Keratinocyte (primary cell): ENCODE data around the gene PGAP6. TPM values are rescaled to one million over a fixed set of nuclear protein-coding genes. Genes with fewer than 3 reads are reported as not detected.

Source experiments
- DNase-seq: peaks from one replicate; pipeline ENCODE4 v3.0.0-alpha.2; 2011; ENCODE audit warnings: low read depth, missing footprints, low spot score
- FAIRE-seq: peaks from 2 replicates; lab custom pipeline; 2011; peaks lifted over from hg19 to GRCh38; lab: Jason Lieb, UNC
- H2AFZ ChIP-seq: 2 replicates; pipeline ENCODE4 v1.6.0; 2012; ENCODE audit warnings: low read length, control low read depth, inconsistent platforms; ENCODE audit not compliant: control insufficient read depth
- H3K27ac ChIP-seq: 2 replicates; pipeline ENCODE4 v1.5.1; 2011; ENCODE audit warnings: low read length; ENCODE audit not compliant: control insufficient read depth, insufficient read depth
- H3K27me3 ChIP-seq: 3 replicates; pipeline ENCODE4 v1.6.0; 2011; ENCODE audit warnings: low read length; ENCODE audit not compliant: control insufficient read depth, insufficient read depth; ENCODE audit errors: extremely low read depth
- H3K36me3 ChIP-seq, 2 experiments: 2 replicates in 1 of 2; 3 replicates in 1 of 2; pipeline ENCODE4 v1.5.1; 2011; ENCODE audit warnings: low read length in 2 of 2, mild to moderate bottlenecking in 1 of 2; ENCODE audit not compliant: control insufficient read depth in 2 of 2, insufficient read depth in 2 of 2; ENCODE audit errors: extremely low read depth in 1 of 2
- H3K4me1 ChIP-seq: 3 replicates; pipeline ENCODE4 v1.5.1; 2011; ENCODE audit warnings: low read length; ENCODE audit not compliant: control insufficient read depth, insufficient read depth; ENCODE audit errors: extremely low read depth
- H3K4me2 ChIP-seq: 3 replicates; pipeline ENCODE4 v1.6.0; 2011; ENCODE audit warnings: low read depth, low read length; ENCODE audit not compliant: control insufficient read depth, insufficient read depth; ENCODE audit errors: extremely low read depth
- H3K4me3 ChIP-seq, 3 experiments: fragments of 200-600 bp in 1 of 3; sonication (generic) in 1 of 3; 2 replicates in 2 of 3; 3 replicates in 1 of 3; pipeline ENCODE4 v1.5.1; 2011 to 2016; ENCODE audit warnings: low read length in 3 of 3, mild to moderate bottlenecking in 3 of 3, control low read depth in 2 of 3, inconsistent platforms in 1 of 3, low read depth in 1 of 3, mixed read lengths in 1 of 3, mixed run types in 1 of 3, moderate library complexity in 1 of 3; ENCODE audit not compliant: control insufficient read depth in 2 of 3, insufficient read depth in 2 of 3; ENCODE audit errors: extremely low read depth in 1 of 3
- H3K79me2 ChIP-seq: 2 replicates; pipeline ENCODE4 v1.6.0; 2012; ENCODE audit warnings: low read length; ENCODE audit not compliant: control insufficient read depth, insufficient read depth
- H3K9ac ChIP-seq: 3 replicates; pipeline ENCODE4 v1.6.0; 2011; ENCODE audit warnings: low read length; ENCODE audit not compliant: control insufficient read depth, insufficient read depth; ENCODE audit errors: extremely low read depth
- H3K9me1 ChIP-seq: 3 replicates; pipeline ENCODE4 v1.6.0; 2011; ENCODE audit warnings: low read length; ENCODE audit not compliant: control insufficient read depth, insufficient read depth; ENCODE audit errors: extremely low read depth
- H3K9me3 ChIP-seq: 2 replicates; pipeline ENCODE4 v1.5.1; 2012; ENCODE audit warnings: low read depth, low read length; ENCODE audit not compliant: control insufficient read depth
- H4K20me1 ChIP-seq: 3 replicates; pipeline ENCODE4 v1.6.0; 2011; ENCODE audit warnings: low read length; ENCODE audit not compliant: control insufficient read depth, insufficient read depth; ENCODE audit errors: extremely low read depth
- EZH2 ChIP-seq: IDR thresholded peaks from one replicate; pipeline ENCODE4 v1.6.1; 2012; ENCODE audit warnings: inconsistent platforms, mild to moderate bottlenecking, low read length, moderate library complexity
- dilution Hi-C: fragments of 300-500 bp; cut with MboI; formaldehyde crosslinking; loops from one replicate; pipeline ENCODE4 v1.7.0; 2020; ENCODE audit warnings: low sequenced_read_pairs; ENCODE audit not compliant: extremely low pct_ligation_motif_present
- polyA plus RNA-seq, 5 experiments: library from polyadenylated mRNA; depleted of rRNA in 3 of 5; stranded (reverse) in 3 of 5; stranded (forward) in 1 of 5; unstranded in 1 of 5; fragments of >200 nt; gene quantifications; 1 replicate in 1 of 5; 2 replicates in 3 of 5; 3 replicates in 1 of 5; pipeline versions ENCODE4 v1.2.1 to v1.2.3, GENCODE V29; 2011 to 2012; ENCODE audit warnings: missing spikeins in 2 of 5, low read depth in 1 of 5, low replicate concordance in 1 of 5
- TF ChIP-seq, protein P1 (sequence below), 3 experiments: IDR thresholded peaks in 1 of 3; conservative IDR thresholded peaks in 1 of 3; optimal IDR thresholded peaks in 1 of 3; 2 replicates in 2 of 3; 3 replicates in 1 of 3; pipeline versions ENCODE3 to v1.5.1; 2011; ENCODE audit warnings: low read length in 3 of 3, mild to moderate bottlenecking in 3 of 3, moderate library complexity in 2 of 3, control low read depth in 1 of 3, inconsistent platforms in 1 of 3; ENCODE audit not compliant: insufficient read depth in 2 of 3; ENCODE audit errors: extremely low read depth in 1 of 3

Gene PGAP6
- polyA plus RNA-seq, 1 donor (not counting 4 experiments of a cell fraction or from before 2014, with no cell fraction given): 25.5 TPM

GRCh38 chr16:381012-381788 lies 578 bp downstream of the PGAP6 start:
- H3K9me3 ChIP-seq: no peaks in the 10 kb centered on the region
- no peak for FAIRE-seq
- no peak for DNase-seq
- H3K4me2 ChIP-seq: peak overlapping the region; percentile 80
- peak overlapping the region; percentile 73 to 82 (median 81) for H3K4me3 ChIP-seq
- H3K79me2 ChIP-seq: peaks cover 9% of the 10 kb centered on the region
- H3K36me3 ChIP-seq: peaks cover 0 to 7% of the 10 kb centered on the region in 2 experiments
- no peaks in the 10 kb centered on the region for H3K27me3 ChIP-seq
- no peaks in the 10 kb centered on the region for H3K9me1 ChIP-seq
- dilution Hi-C loops: no loop called here
- peak overlapping the region; percentile 33 for H2AFZ ChIP-seq
- no peak overlapping the region for H3K27ac ChIP-seq
- no peaks in the 10 kb centered on the region for H4K20me1 ChIP-seq
- no peak for TF ChIP-seq EZH2
- TF ChIP-seq, protein P1, sequence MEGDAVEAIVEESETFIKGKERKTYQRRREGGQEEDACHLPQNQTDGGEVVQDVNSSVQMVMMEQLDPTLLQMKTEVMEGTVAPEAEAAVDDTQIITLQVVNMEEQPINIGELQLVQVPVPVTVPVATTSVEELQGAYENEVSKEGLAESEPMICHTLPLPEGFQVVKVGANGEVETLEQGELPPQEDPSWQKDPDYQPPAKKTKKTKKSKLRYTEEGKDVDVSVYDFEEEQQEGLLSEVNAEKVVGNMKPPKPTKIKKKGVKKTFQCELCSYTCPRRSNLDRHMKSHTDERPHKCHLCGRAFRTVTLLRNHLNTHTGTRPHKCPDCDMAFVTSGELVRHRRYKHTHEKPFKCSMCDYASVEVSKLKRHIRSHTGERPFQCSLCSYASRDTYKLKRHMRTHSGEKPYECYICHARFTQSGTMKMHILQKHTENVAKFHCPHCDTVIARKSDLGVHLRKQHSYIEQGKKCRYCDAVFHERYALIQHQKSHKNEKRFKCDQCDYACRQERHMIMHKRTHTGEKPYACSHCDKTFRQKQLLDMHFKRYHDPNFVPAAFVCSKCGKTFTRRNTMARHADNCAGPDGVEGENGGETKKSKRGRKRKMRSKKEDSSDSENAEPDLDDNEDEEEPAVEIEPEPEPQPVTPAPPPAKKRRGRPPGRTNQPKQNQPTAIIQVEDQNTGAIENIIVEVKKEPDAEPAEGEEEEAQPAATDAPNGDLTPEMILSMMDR (optimal IDR thresholded peaks at IDR 0.05 in 1 of 3, IDR thresholded peaks at IDR 0.05 in 1 of 3, conservative IDR thresholded peaks at IDR 0.05 in 1 of 3; ENCODE audit: extremely low read depth in 1 of 3, insufficient read depth in 2 of 3, low read length in 3 of 3): no peak
- H3K4me1 ChIP-seq: peaks cover 16% of the 10 kb centered on the region
- peak overlapping the region; percentile 67 for H3K9ac ChIP-seq

DNA sequence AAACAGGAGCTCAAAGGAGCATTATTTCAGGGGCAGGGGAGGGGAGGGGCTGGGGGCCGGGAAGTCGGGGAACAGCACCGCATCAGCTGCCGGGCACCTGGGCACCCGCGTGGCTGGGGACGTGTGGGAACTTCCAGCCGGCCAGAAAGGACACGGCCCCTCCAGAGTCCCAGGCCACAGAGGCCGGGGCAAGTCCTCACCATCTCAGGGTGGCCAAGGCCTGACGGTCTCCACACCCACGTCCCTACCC lies 1.1 kb downstream of the PGAP6 start:
- H3K79me2 ChIP-seq: peaks cover 9% of the 10 kb centered on the region
- H3K9me1 ChIP-seq: no peaks in the 10 kb centered on the region
- no peak for TF ChIP-seq EZH2
- H4K20me1 ChIP-seq: no peaks in the 10 kb centered on the region
- FAIRE-seq: no peak
- H3K27me3 ChIP-seq: no peaks in the 10 kb centered on the region
- H3K9ac ChIP-seq: peak overlapping the region; percentile 67
- peak overlapping the region; percentile 33 for H2AFZ ChIP-seq
- no peak overlapping the region for H3K27ac ChIP-seq
- peak overlapping the region; percentile 73 to 82 (median 81) for H3K4me3 ChIP-seq
- no peaks in the 10 kb centered on the region for H3K9me3 ChIP-seq
- no peak for DNase-seq
- H3K36me3 ChIP-seq: peaks cover 0 to 10% of the 10 kb centered on the region in 2 experiments
- dilution Hi-C loops: no loop called here
- peaks cover 16% of the 10 kb centered on the region for H3K4me1 ChIP-seq
- peak overlapping the region; percentile 80 for H3K4me2 ChIP-seq
